Ovary (tissue), 9 donors: ENCODE data around the gene NOXO1. TPM values are rescaled to one million over a fixed set of nuclear protein-coding genes. Genes with fewer than 3 reads are reported as not detected.

ENCODE experiments used
- DNase-seq, 5 donors: peaks; one replicate each; pipeline ENCODE4 v3.0.0-alpha.2; 2019 to 2020
- H3K27ac ChIP-seq, 2 donors: fragments of 200-600 bp; one replicate each; pipeline versions ENCODE4 v1.5.1 to v1.8.0; 2019 to 2022
- H3K27me3 ChIP-seq: fragments of 200-600 bp; one replicate; pipeline ENCODE4 v1.8.0; 2022
- H3K36me3 ChIP-seq: fragments of 200-600 bp; sonication (generic); one replicate; pipeline ENCODE4 v1.5.1; 2019
- H3K4me1 ChIP-seq: one replicate; pipeline ENCODE4 v1.8.1; 2013; ENCODE audit warnings: mild to moderate bottlenecking, moderate library complexity; ENCODE audit not compliant: insufficient read depth
- H3K4me3 ChIP-seq: fragments of 200-600 bp; sonication (generic); one replicate; pipeline ENCODE4 v1.5.1; 2017
- H3K9me3 ChIP-seq, 2 donors: fragments of 200-600 bp in 1 of 2; sonication (generic) in 1 of 2; one replicate each; pipeline versions ENCODE4 v1.5.1 to v1.8.1; 2013 to 2019; ENCODE audit warnings: mild to moderate bottlenecking in 1 of 2, moderate library complexity in 1 of 2
- CTCF ChIP-seq, 3 donors: fragments of 450-650 bp in 2 of 3; fragments of 200-600 bp in 1 of 3; IDR thresholded peaks; one replicate each; pipeline versions ENCODE4 v1.5.1 to v1.8.0; 2016 to 2022; ENCODE audit warnings: antibody characterized with exemption in 3 of 3, mild to moderate bottlenecking in 1 of 3
- EP300 ChIP-seq: sonication (generic); formaldehyde crosslinking; IDR thresholded peaks from one replicate; pipeline ENCODE4 v1.6.1; 2017; ENCODE audit warnings: antibody characterized with exemption
- POLR2A ChIP-seq: fragments of 450-650 bp; IDR thresholded peaks from one replicate; pipeline ENCODE4 v1.6.1; 2017; ENCODE audit warnings: antibody characterized with exemption, mild to moderate bottlenecking, moderate library complexity
- WGBS, 3 donors: extraction: QIAGEN DNeasy Blood & Tissue Kit in 1 of 3; methylation state at CpG; one replicate each; pipeline versions ENCODE4 v1.1.5 to v1.1.7; 2013 to 2017; 5-methylcytosine and 5-hydroxymethylcytosine counted together
- intact Hi-C, 4 donors: fragments of 100-400 bp; cut with DNase I; formaldehyde crosslinking; loops; one replicate each; pipeline versions ENCODE4 v1.11.0 to v1.15.1; 2022 to 2023
- polyA plus RNA-seq, 2 donors: library from polyadenylated mRNA; stranded (reverse); fragments of 200-250 nt in 1 of 2; fragments of 350-450 nt in 1 of 2; fragmentation: Illumina TruSeq in 1 of 2; extraction: RNeasy Lipid Tissue Mini Kit (QIAGEN cat#74804) in 1 of 2; gene quantifications; one replicate each; pipeline ENCODE4 v1.2.3, GENCODE V29; 2013 to 2014
- total RNA-seq, 7 donors: library from RNA; depleted of rRNA in 2 of 7; stranded (reverse); fragments of >200 nt in 2 of 7; fragmentation: NEBNext Ultra II Directional in 3 of 7; extraction: Animal tissue kit (Norgen Biotek cat#: 25700) in 3 of 7; gene quantifications; one replicate each; pipeline versions ENCODE4 v1.1.0 to v1.2.4, GENCODE V29; 2016 to 2023
- donor health status: DM: no; HTN: no; CAD: no; lungs with moderate emphysema.
- donor health status: DM: no; HTN: no; CAD: no.
- donor health status: Bipolar disorder and iron deficiency.
- donor health status: DM: yes; HTN: yes; CAD: no.
- donor health status: DM: no; HTN: no; CAD: no.
- donor health status: DM: yes; HTN: yes; CAD: no.

NOXO1 gene
- total and polyA plus RNA-seq, 9 donors, result 0.36 to 1.3 (median 0.48) TPM; not detected in 4

DNA sequence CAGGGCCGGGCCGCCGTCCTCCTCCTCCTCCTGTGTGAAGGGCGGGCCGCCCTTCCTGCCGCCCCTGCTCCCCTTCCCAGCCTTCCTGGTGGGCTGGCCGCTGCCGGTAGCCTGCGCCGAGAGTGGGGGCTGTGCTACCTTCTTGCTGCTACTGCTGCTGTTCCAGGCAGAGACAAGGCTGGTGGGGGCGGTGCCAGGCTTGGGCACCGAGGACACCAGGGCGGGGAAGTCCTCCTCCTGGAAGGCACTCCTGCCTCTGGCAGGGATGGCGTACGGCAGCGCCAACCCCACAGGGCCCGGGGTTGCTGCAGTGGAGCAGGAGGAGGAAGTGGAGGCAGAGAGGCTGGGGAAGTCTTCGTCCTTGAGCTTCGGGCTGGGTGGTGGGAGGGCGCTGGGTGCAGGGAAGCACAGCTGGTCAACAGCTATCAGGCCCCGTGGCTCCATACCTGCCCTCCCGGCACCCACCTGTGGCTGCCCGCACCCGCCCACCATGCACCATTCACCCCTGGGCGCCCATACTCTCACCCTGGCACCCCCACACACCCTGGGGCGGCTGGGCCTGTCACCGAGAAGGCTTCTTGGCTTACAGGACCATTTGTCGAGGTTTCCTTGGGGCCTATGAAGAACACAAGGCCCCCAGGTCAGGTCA lies 18.7 kb upstream of the NOXO1 start:
- Histone ChIP-seq H3K27me3 (no peaks in the 10 kb centered on the region), H3K4me3 (no peak overlapping the region), H3K9me3 (no peaks in the 10 kb centered on the region), H3K27ac (no peak overlapping the region), H3K4me1 (peaks cover 10% of the 10 kb centered on the region), H3K36me3 (no peaks in the 10 kb centered on the region)
- TF ChIP-seq POLR2A (no peak), CTCF (IDR thresholded peaks at IDR 0.05) (no peak), EP300 (no peak)
- peak in 1 of 5 donors; percentile 40 for DNase-seq
- WGBS, 3 donors, result 71 to 84% (median 72%) methylated on average over 27 to 28 of the region's 28 CpGs
- intact Hi-C loops, result no loop called here

GRCh38 chr16:1998852-1999801 lies 17.9 kb upstream of the NOXO1 start:
- 86 to 88% (median 87%) methylated on average over 30 to 39 of the region's 39 CpGs for WGBS, 3 donors
- H3K27me3 ChIP-seq, result no peaks in the 10 kb centered on the region
- no peaks in the 10 kb centered on the region for H3K9me3 ChIP-seq
- no peak overlapping the region for H3K4me3 ChIP-seq
- peaks cover 9% of the 10 kb centered on the region for H3K4me1 ChIP-seq
- intact Hi-C loops, result no loop called here
- no peaks in the 10 kb centered on the region for H3K36me3 ChIP-seq
- no peak for TF ChIP-seq CTCF (IDR thresholded peaks at IDR 0.05)
- TF ChIP-seq POLR2A, result no peak
- TF ChIP-seq EP300, result no peak
- no peak overlapping the region for H3K27ac ChIP-seq
- peak in 2 of 5 donors; percentile 26 to 46 for DNase-seq

DNA sequence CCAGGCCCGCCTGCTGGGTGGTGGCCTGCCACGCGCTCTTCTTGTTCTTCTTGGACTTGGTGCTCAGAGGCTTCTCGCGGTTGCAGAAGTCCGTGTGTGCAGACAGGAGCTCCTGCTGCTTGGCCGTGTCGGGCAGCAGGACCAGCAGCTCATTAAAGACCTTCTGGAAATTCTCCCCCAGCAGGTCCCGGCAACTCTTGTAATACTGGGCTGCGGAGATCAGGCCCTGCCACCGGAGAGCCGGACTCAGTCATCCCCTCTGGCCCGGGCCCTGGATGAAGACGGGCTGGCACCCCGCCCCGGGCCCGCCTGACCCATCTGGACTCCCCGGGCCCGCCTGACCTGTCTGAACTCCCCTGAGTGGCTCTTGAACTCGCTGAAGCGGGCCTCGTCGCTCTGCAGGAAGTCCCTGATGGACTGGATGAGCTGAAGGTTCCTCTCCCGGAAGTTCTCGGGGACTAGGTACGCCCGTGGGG lies 17.1 kb upstream of the NOXO1 start:
- 87 to 91% (median 91%) methylated on average over 26 to 27 of the region's 27 CpGs for WGBS, 3 donors
- intact Hi-C loops, result no loop called here
- no peak for TF ChIP-seq CTCF (IDR thresholded peaks at IDR 0.05)
- TF ChIP-seq POLR2A, result no peak
- TF ChIP-seq EP300, result no peak
- Histone ChIP-seq H3K4me3 (no peak overlapping the region), H3K36me3 (no peaks in the 10 kb centered on the region), H3K27me3 (no peaks in the 10 kb centered on the region), H3K4me1 (peaks cover 6% of the 10 kb centered on the region), H3K27ac (no peak overlapping the region), H3K9me3 (no peaks in the 10 kb centered on the region)
- peak in 2 of 5 donors; percentile 20 to 40 for DNase-seq

DNA sequence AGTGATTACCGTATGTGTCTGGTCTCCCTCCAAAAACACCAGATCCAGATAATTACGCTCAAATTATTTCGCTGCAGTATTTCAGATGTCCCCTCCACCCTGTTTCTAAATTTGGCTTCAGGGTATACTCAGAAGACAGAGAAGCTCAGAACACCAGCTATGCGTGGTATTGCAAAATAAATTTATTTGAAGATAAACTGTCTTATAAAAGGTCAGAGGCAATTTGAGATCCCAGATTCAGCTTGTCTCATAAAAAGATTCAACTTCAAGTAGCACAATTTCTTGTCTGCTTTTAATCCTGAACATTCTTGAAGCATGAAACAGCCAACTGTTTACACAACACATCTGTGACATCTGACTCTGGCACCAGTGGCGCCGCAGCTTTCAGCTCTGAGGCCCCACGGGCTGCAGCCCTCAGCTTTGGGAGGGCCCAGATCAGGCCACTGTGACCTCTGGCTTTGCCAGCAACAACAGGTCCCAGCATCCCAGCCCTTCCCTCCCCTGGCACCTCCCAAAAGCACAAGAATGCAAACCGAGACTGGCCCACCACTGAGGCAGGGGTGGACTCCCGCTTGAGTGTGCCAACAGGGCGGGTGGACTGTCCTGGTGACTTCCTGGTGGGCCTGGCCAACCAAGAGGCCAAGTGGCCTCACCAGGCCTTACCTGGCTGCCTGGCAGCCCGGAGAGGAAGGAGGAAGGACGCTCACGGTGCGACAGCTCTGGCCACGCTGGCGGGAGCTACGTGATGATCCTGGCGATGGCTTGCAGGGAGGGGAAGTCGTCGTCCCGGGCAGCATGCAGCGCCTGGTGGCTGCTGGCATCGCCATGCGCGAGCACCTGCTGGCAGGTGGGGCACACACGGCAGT lies 16.5 kb upstream of the NOXO1 start:
- peak overlapping the region in 1 of 2 donors; percentile 26 for H3K27ac ChIP-seq
- TF ChIP-seq POLR2A, result no peak
- no peak for TF ChIP-seq EP300
- TF ChIP-seq CTCF (IDR thresholded peaks at IDR 0.05), result no peak
- DNase-seq, result peak in 1 of 5 donors; percentile 52

More for the DNA sequence above, 16.5 kb upstream of the NOXO1 start:
- 61 to 79% (median 64%) methylated on average over 26 of the region's 26 CpGs for WGBS, 3 donors
- intact Hi-C loops, result no loop called here
- Histone ChIP-seq H3K9me3 (no peaks in the 10 kb centered on the region), H3K4me3 (no peak overlapping the region), H3K36me3 (no peaks in the 10 kb centered on the region), H3K27me3 (no peaks in the 10 kb centered on the region), H3K4me1 (peaks cover 6% of the 10 kb centered on the region)
